ENCODE data around the gene WWOX. TPM values are rescaled to one million over a fixed set of nuclear protein-coding genes. Genes with fewer than 3 reads are reported as not detected.

Gene WWOX
- total RNA-seq, 1 donor from 2014 or later = 28.2 TPM

- Mint-ChIP-seq H3K9me3 (no peaks in the 10 kb centered on the region), H3K36me3 (no peaks in the 10 kb centered on the region), H3K27ac (no peak overlapping the region), H3K4me3 (no peak overlapping the region), H3K27me3 (no peaks in the 10 kb centered on the region), H3K4me1 (ENCODE audit: unreplicated experiment) (no peaks in the 10 kb centered on the region)
- DNase-seq (ENCODE audit: extremely low spot score, unreplicated experiment) = no peak
- TF ChIP-seq CTCF (conservative IDR thresholded peaks at IDR 0.05) = no peak
Observed at GRCh38 chr16:78836802-78837491, 737.5 kb downstream of the WWOX start.

GRCh38 chr16:78837706-78838105 is 738.3 kb downstream of the WWOX start:
- DNase-seq (ENCODE audit: extremely low spot score, unreplicated experiment) = no peak

GRCh38 chr16:78838276-78838675 is 738.8 kb downstream of the WWOX start:
- DNase-seq (ENCODE audit: extremely low spot score, unreplicated experiment) = no peak
- Mint-ChIP-seq H3K4me1 (ENCODE audit: unreplicated experiment) (no peaks in the 10 kb centered on the region), H3K27me3 (no peaks in the 10 kb centered on the region), H3K9me3 (no peaks in the 10 kb centered on the region), H3K4me3 (no peak overlapping the region), H3K36me3 (no peaks in the 10 kb centered on the region), H3K27ac (no peak overlapping the region)
- no peak for TF ChIP-seq CTCF (conservative IDR thresholded peaks at IDR 0.05)

More at GRCh38 chr16:78837706-78838105, 738.3 kb downstream of the WWOX start:
- no peak for TF ChIP-seq CTCF (conservative IDR thresholded peaks at IDR 0.05)
- H3K9me3 Mint-ChIP-seq = no peaks in the 10 kb centered on the region
- H3K27ac Mint-ChIP-seq = no peak overlapping the region
- H3K4me1 Mint-ChIP-seq (ENCODE audit: unreplicated experiment) = no peaks in the 10 kb centered on the region
- no peak overlapping the region for H3K4me3 Mint-ChIP-seq
- no peaks in the 10 kb centered on the region for H3K27me3 Mint-ChIP-seq
- no peaks in the 10 kb centered on the region for H3K36me3 Mint-ChIP-seq

GRCh38 chr16:78842950-78843349 is 743.5 kb downstream of the WWOX start:
- no peak for TF ChIP-seq CTCF (conservative IDR thresholded peaks at IDR 0.05)
- no peaks in the 10 kb centered on the region for H3K36me3 Mint-ChIP-seq
- H3K27me3 Mint-ChIP-seq = no peaks in the 10 kb centered on the region
- no peaks in the 10 kb centered on the region for H3K9me3 Mint-ChIP-seq
- no peak for DNase-seq (ENCODE audit: extremely low spot score, unreplicated experiment)
- no peak overlapping the region for H3K4me3 Mint-ChIP-seq
- H3K4me1 Mint-ChIP-seq (ENCODE audit: unreplicated experiment) = peaks cover 7% of the 10 kb centered on the region
- no peak overlapping the region for H3K27ac Mint-ChIP-seq

- Mint-ChIP-seq H3K27me3 (no peaks in the 10 kb centered on the region), H3K4me1 (ENCODE audit: unreplicated experiment) (peaks cover 7% of the 10 kb centered on the region), H3K36me3 (no peaks in the 10 kb centered on the region), H3K27ac (no peak overlapping the region), H3K9me3 (no peaks in the 10 kb centered on the region), H3K4me3 (no peak overlapping the region)
- no peak for TF ChIP-seq CTCF (conservative IDR thresholded peaks at IDR 0.05)
- DNase-seq (ENCODE audit: extremely low spot score, unreplicated experiment) = no peak
Observed at GRCh38 chr16:78843978-78844377, 744.5 kb downstream of the WWOX start.
